Stimulated activated CD8-positive, alpha-beta memory T cell treated with anti-CD3 and anti-CD28 coated beads, Interleukin-15, amount 100 ng/mL, for 24 hours (primary cell): ENCODE measurements around the gene CD244.
A peak's percentile ranks its signal among the peaks of the same experiment; 100 is the strongest.
"Not testable (repeated sequence)": the region's sequence is repeated elsewhere in the genome, so short reads cannot be mapped to it uniquely, and the experiment has no call there.

ENCODE experiments used
- DNase-seq: peaks from one replicate; pipeline ENCODE4 v3.0.0-alpha.2; 2020; ENCODE audit warnings: low read depth

Gene CD244

DNA sequence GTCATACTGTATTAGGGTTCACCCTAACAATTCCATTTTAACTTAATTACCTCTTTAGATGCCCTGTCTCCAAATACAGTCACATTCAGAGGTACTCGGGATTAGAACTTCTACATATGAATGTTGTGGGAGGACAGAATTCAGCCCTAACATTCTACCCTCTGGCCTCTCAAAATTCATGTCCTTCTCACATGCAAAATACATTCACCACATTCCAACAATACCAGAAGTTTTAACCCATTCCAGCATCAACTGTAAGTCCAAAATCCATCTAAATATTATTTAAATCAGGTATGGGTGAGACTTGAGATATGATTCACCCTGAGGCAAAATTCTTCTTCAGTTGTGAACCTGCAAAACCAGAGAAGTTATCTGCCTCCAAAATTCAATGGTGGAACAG lies 52.2 kb downstream of the CD244 start:
- DNase-seq: no peak

DNA sequence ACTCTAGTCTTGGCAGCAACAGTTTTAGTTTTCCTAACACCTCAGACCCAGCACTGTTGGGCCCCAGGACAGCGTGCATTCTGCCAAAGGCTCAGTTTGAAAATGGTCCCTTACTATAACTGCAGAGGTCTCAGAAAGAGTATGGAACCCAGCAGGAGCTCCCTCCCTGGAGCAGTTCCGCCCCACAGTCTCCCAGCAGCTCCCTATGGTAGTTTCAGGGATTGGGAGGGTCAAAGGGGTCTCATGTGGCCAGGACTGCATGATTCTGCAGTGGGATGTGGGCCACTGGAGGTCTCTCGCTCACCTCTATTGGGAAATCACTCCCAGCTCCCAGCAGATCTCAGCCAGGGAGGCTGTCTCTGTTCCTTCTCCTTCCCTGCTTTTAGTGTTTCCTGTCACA lies 54.4 kb downstream of the CD244 start:
- no peak for DNase-seq

DNA sequence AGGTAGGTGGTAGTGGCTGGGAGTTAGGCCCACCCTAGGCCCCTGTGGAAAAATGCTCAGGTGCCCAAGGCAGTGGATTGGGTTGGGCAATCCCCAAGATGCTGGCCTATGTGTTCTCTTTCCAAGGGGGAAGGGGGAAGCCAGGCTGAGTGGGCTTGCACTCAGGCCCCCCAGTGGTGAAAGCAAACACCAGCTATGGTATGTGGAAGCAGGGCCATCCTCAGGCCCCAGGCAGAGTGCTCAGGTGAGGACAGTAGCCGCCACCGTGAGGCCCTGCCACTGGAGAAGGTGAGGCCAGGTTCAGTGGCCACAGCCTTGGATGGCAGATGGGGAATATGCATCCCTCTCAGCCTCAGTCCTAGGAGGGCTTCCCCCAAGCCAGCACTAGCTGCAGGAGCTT lies 54.9 kb downstream of the CD244 start:
- DNase-seq: no peak

DNA sequence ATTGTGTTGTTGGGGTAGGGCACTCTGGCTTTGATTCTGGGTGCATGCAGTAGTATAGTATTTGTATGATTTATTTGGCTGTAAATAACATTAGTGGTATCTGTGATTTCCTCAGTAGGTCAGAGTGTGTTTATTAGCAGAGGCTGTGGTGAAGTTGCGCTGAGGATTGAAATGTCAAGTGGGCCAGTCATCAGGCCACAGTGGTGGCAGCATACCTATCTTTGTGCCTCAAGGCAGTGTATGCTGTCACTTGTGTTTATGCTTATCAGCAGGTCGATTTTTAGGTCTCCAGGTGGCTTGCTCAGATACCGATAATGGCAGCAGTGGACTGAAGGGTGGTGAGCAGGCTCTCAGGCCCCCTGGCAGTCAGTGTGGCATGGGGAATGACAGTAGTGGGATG lies 55.4 kb downstream of the CD244 start:
- DNase-seq: no peak

DNA sequence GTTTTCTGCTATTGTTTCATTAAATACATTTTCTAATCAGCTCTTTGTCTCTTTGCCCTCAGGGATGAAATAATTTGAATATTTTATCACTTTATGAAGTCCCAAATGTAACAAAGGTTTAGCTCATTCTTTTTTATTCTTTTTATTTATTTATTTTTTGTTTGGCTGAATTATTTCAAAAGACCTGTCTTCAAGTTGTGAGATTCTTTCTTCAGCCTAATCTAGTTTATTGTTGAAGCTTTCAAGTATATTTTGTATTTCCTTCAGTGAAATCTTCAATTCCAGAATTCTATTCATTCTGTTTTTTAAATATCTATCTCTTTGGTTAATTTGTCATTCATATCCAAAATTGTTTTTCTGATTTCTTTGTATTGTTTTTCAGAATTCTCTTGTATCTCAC lies 55.9 kb downstream of the CD244 start:
- DNase-seq: no peak

DNA sequence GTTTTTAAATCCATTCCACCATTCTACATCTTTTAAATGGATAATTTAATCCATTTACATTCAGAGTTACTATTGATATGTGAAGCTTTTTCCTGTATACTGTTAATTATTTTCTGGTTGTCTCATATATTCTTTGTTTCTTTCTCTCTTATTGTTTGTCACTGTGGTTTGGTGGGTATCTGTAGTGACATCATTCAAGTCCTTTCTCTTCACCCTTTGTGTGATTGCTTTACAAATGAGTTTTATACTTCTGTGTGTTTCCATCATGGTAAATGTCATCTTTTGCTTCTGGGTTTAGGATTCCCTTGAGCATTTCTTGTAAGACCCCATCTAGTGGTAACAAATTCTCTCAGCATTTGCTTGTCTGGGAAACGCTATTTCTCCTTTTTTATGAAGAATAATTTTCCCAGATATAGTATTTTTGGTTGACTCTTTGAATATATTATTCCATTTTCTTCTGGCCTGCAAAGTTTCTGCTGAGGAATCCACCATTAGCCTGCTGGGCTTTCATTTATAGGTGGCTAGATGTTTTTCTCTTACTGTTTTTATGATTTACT lies 56.5 kb downstream of the CD244 start:
- DNase-seq: no peak

DNA sequence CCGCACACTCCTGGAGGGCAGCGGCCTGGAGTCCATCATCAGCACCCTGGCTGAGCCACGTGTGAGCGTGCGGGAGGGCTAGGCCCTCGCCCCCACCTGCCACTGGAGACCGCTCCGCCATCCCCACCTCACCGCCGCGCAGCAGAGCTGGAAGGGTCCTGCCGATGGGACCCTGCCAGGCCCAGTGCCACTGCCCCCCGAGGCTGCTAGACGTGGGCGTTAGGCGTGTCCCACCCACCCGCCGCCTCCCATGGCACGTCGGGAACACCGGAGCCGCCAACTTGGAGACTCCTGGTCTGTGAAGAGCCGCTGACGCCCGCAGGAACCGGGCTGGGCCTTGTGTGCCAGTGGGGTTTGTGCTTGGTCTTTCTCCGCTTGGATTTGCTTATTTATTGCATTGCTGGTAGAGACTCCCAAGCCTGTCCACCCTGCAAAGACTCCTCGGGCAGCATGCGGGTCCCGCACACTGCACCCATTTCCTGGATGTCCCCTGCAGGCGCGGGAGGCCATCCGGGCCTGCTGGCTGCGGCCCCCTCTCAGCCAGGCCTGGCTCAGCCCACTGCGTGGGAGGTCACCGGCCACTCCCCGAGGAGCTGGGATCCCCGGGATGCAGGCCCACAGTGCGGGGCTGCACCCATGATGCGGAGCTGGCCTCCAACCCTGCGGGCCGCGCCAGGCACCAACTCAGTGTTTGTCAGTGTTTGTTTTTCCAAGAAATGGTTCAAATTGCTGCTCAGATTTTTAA lies 60.7 kb downstream of the CD244 start:
- no peak for DNase-seq

DNA sequence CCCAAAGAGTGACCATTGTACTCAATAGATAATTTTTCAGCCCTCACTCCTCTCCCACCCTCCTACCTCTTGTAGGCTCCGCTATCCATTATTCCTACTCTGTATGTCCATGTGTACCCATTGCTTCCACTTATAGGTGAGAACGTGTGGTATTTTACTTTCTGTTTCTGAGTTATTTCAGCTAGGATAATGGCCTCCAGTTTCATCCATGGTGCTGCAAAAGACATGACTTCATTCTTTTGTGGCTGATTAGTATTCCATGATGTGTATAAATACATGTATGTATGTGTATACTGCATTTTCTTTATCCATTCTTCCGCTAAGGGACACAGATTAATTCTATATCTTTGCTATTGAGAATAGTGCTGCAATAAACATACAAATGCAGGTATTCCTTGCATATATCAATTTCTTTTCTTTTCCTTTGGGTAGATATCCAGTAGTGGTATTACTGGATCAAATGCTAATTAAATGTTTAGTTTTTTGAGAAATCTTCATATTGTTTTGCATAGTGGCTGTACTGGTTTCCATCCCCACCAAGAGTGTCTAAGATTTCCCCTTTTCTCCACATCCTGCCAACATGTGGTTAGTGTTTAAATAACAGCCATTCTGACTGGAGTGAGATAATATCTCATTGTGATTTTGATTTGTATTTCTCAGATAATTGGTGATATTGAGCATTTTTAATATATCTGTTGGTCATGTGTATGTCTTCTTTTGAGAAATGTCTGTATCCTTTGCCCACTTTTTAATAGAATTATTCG lies 61.9 kb downstream of the CD244 start:
- no peak for DNase-seq

DNA sequence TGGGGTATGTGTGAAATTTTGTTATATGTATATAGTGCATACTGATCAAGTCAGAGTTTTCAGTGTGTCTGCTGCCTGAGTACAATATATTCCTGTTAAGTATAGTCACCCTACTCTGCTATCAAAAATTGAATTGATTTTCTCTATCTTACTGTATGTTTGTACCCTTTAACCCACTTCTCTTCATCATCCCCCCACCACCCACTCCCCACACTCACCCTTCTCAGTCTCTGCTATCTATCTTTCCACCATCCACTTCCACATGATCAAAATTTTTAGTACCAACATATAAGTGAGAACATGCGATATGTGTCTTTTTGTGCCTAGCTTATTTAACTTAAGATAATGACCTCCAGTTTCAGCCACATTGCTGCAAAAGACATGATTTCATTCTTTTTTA lies 62.5 kb downstream of the CD244 start:
- no peak for DNase-seq

DNA sequence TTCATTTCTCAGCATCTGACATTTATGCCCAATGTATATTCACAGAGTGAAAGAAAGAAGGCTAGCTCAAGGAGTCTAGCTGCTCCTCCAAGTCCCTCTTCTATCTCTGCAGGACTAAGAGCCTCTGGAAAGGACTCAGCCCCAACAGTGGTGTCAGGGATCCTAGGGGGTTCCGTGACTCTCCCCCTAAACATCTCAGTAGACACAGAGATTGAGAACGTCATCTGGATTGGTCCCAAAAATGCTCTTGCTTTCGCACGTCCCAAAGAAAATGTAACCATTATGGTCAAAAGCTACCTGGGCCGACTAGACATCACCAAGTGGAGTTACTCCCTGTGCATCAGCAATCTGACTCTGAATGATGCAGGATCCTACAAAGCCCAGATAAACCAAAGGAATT lies 63.0 kb downstream of the CD244 start:
- no peak for DNase-seq

DNA sequence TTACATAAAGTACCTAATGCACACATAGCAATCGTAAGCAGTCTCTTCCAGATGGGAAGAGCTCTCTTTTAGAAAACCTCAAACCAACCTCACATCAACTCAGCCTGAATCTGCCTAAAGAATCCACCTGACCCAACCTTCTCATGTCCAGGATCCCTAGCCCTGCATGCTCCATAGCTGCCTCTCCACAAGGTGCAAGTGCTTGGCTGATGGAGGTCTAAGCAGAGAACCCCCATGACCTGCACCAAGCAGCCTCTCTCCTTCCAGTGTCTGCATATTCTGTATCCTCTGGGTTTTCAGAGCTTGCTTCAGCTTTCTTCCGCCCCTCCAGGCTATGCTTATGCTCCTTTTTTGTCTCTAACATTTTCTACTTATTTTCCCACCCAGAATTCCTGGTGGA lies 64.2 kb downstream of the CD244 start:
- no peak for DNase-seq

DNA sequence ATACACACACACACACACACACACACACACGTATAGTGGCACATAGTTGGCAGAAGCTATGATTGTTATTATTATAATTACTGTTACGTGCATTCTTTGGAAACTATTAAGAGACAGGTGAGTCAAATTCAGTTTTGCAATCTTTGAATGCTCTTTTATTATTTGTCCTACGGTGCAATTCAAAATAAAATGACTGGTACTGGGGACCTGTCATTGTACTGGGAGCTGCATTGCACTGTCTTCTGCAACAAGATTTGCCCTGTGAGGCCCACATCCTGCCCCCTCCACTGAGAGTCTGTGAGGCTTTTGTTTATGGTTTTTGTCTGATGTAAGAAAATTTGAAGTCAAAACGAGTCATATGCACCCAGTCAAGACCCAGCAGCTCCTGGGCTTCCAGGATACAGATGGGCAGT lies 64.8 kb downstream of the CD244 start:
- no peak for DNase-seq

DNA sequence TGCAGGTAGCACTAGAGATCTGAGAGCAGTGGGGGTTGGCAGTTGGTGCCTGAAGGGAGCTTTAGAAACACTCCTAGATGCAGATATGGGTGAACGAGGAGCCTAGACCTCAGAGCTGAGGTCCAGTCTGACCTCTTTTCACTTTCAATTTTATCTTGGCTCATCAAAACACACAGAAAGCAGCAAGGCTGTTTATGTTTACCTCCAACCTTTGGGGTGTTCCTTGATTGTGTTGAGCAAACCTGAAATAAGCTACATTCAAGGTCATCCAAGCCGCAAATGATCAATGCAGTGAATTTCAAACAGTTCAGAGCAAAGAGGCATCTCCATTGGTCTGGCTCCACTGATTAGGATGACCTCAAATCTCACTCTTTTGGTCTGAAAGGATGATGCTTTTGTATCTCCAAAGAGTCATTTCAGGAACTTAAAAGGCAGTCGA lies 65.4 kb downstream of the CD244 start:
- DNase-seq: no peak

DNA sequence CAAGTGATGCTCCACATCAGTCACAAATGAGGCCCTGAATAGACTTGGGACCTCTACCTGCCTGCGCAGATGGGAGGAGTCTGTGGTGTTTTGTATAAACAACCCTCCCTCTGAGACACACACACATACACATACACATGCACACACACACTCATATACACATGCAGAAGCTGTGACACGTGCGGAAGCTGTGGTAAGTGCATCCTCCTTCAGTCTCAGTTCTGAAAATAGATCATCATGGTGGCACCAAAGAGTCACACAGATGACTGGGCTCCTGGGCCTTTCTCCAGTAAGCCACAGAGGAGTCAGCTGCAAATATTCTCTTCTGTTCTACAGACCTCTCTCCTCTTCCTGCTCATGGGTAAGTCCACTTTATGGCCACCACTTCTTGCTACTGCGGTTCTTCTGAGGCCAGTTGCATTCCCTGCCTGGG lies 66.7 kb downstream of the CD244 start, which contains the start of gene LY9:
Gene LY9 (plus strand): TSS at position 224 of the 433 bp plus-strand sequence. CDS start 14 bp downstream, at position 238.
- peak; percentile 14 for DNase-seq

DNA sequence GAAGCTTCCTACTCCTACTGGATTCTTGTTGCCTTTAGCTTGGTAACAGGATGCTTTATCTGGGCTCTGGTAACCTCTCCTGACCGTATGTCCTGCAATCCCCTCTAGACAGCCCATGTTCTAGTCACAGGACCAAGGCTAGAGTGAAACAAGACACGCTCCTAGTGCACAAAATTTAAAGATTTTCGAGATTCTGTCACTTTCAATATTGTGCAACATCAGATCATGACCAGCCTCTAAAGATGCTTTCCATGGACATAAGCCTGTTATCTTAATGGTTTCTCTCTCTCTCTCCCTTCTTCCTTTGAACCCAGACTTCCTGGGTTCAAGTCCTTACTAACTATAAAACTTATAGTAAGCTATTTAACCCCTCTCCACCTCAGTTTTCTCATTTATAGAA lies 68.3 kb downstream of the CD244 start:
- DNase-seq: no peak

DNA sequence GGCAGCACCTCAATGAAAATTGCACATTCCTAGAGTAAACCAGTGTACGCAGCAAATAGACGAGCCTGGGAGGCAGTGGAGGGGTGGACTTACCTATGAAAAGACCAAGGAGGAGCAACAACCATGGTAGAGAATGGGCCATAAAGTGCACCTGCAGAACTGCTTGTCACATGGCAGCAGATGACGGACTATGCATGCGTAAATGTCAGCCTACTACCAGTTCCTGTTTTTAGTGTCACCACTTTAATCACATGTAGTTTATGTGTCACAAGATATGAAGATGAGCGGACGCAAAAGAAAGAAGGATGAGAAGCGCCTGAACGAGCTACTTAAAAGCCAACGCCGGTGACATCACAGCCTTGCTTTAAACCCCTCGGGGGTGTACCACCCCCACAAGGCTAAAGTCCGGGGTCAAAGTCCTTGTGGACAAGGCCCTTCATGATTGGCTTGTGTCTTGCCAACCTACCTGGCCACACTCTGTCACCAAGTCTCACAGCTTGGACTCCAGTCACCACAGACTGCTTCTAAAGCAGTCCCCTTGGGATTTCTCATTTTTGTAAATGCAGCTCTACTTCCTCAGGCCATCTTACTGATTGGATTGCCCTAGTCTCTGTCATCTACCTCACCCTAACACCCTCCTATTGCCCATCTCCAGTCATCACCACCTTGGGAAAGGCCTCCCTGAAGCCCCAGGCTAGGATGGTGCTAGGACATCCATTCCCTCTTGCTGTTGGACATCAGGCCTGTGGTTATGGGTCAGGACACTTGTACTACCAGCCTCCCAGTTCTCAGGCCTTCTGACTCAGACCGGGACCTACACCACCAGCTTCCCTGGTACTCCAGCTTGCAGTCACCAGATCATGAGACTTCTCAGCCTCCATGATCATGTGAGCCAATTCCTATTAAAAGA lies 72.7 kb downstream of the CD244 start:
- no peak for DNase-seq

DNA sequence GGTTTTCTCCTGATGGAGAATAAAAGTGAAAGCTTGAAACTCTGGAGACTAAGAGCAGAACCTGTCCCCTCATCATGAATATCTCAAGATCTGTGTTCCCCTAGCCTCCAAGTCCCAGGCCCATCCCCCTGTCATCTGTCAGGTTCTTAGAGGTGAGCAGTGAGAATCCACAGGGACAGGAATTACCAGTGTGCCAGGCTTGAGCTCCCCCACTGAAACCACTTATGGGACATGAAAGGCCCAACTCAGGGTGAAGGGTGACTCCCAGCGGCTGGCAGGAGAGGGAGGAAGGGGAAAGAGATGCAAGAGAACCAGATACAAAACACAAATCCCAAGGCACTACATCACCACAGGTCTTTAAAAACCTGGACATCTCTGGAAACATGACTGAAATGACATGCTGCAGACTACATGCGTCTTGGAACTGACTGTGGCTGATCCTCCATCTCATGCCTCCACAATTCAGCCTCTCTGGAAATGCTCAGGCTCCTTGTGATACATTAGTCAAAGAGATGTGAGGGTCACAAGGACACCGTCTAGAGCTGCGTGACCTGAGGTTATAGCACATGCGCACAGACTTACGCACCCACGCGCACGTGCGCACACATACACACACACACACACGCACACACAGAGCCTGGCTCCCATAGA lies 73.5 kb downstream of the CD244 start:
- DNase-seq: no peak

DNA sequence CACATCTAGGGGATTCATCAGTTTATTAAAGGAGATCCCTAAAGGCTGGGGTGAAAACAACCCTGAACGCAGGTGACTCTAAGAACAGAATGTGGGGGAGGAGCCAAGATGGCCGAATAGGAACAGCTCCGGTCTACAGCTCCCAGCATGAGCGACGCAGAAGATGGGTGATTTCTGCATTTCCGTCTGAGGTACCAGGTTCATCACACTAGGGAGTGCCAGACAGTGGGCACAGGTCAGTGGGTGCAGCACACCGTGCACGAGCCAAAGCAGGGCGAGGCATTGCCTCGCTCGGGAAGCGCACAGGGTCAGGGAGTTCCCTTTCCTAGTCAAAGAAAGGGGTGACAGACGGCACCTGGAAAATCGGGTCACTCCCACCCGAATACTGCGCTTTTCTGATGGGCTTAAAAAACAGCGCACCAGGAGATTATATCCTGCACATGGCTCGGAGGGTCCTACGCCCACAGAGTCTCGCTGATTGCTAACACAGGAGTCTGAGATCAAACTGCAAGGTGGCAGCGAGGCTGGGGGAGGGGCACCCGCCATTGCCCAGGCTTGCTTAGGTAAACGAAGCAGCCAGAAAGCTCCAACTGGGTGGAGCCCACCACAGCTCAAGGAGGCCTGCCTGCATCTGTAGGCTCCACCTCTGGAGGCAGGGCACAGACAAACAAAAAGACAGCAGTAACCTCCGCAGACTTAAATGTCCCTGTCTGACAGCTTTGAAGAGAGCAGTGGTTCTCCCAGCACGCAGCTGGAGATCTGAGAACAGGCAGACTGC lies 79.5 kb downstream of the CD244 start:
- DNase-seq: not testable (repeated sequence)

DNA sequence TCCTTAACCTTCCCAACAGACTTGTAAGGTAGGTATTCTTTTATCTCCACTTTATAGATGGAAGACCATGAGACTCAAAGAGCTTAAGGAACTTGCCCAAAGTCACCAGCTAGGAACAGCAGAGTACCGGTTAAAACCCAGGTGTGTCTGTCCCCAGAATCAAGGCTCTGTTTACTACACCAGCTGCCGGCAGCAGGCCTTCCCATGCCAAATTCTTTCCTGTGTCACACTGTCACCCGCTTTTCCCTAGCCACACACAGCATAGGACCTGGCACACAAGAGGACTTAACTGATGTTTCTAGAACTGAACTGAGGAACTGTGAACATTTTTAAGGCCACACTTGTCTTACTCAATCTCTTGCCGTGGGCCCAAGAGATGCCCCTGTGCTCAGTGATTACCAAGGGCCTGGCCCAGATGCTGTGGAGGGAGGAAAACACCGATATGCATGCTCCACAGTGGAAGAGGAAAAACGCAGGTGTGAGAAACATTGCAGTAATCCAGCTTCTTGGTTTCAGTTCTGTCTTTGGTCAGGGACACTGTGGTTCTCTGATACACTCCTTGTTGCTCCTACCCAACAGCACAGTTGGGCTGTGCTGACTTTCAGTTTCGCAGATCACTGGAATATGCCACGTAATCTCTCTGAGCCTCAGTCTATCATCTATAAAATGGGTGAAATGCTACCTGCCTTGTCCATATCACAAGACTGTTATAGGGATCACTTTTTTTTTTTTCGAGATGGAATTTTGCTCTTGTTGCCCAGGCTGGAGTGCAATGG lies 80.6 kb downstream of the CD244 start:
- DNase-seq: no peak

DNA sequence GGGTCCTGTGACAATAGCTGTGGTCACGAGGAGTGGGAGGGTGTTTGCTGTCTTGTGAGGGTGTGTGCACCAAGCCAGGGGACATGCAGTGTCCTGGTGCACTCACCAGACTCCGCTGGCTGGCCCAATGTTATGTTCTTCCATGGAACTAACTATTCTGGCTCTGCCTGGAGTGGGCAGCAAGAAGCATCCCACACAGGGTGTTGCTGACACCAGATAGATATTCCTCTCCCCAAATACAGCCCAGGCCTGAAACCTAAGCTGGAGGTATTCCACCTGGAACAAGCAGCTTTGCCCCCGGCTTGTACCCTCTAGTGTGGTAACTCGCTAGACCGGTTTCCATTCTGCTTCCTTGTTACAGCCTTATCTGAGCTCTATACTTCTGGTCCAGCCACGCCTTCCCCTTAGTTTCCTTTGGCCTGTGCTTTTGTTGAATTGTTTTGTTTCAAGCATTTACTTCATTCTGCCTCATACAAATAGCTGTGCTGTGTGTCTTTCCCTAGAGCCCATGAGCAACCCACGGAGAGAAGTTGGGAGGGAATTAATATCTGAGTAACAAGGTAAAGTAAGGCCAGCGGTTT lies 81.4 kb downstream of the CD244 start:
- no peak for DNase-seq
